T-helper 9 cell (primary cell): ENCODE measurements around the gene BCL2L14.
"Not testable (repeated sequence)": the region's sequence is repeated elsewhere in the genome, so short reads cannot be mapped to it uniquely, and the experiment has no call there.

Source experiments
- DNase-seq: peaks from one replicate; pipeline ENCODE4 v3.0.0-alpha.2; 2020

Gene BCL2L14

GRCh38 chr12:12110923-12111555 is 40.3 kb downstream of the BCL2L14 start:
- not testable (repeated sequence) for DNase-seq

DNA sequence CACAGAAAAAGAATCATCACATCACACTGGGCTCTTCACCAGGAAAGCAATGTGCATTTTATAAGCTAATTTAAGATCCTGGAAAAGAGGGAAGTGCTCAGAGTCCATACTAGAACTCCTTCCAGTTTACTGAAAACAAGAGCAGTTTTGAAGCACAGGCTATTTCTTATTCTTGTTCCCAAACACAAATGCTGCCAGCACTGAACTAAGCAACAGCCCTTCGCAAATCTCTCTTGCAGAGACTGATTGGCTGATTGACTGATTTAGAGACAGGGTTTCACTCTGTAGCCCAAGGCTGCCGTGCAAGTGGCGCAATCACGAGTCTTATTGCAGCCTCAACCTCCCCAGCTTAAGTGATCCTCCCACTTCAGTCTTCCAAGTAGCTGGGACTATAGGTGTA is 44.8 kb downstream of the BCL2L14 start:
- no peak for DNase-seq

- DNase-seq: no peak
Measured at GRCh38 chr12:12116677-12117076, 45.9 kb downstream of the BCL2L14 start.

DNA sequence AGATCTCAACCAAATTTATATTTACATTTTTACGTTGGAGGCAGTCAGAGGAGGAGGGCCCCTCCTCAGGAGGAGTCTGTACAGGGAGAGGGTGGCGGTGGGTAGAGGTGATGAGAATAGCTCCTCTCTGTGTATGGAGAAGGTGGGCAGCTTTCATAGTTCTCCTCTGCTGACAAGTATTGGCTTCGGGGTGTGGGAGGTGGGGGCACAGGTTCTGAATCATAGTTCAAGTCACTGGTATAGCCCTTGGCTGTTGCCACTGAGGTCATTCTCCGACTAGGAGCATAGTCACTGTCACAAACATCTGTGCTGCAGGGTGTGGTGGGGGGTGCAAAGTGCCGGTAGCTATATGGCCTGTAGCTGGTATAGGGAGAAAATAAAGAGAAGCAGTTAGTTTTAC is 50.3 kb downstream of the BCL2L14 start:
- no peak for DNase-seq

- DNase-seq: no peak
Measured at GRCh38 chr12:12123036-12123604, 52.4 kb downstream of the BCL2L14 start.

- DNase-seq: no peak
Measured at GRCh38 chr12:12126551-12126950, 55.8 kb downstream of the BCL2L14 start.

DNA sequence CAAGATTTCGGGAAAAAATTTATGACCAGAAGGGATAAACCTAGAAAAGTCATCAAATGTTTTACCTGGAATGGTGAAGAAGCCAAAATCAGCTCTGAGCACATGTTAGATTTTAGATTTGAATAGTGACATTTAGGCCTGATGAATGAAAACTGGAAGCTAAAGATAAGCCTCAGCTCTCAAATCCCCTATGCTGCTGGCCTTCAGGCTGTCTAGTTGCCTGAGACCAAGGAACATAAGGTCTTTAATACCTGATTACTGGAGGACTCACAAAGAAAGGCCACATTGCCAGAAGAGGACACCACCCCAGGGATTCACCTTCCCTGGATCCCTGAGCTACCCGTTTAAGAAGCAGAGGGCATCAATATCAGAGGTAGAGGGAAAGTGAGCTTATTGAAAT is 56.6 kb downstream of the BCL2L14 start:
- no peak for DNase-seq

DNA sequence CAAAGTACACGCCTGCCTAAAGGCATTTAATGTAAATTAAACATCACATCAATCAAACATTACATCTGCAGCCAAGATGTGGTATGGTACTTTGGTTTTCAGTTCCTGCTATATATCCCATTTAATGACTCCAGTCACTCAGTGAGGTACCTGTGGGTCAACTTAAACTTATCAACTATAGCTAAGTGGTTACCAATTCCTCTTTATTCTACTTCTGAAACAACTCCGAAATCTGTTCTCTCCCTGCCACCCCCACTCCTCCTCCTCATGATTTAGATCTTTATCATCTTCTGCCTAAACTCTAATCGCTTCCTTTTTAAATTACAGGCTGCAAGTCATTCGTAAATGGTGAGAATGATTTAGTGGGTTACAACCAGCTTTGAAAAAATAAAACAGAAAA is 57.9 kb downstream of the BCL2L14 start:
- DNase-seq: no peak

- DNase-seq: no peak
Measured at GRCh38 chr12:12133259-12133658, 62.5 kb downstream of the BCL2L14 start.

GRCh38 chr12:12133785-12134184 is 63.0 kb downstream of the BCL2L14 start:
- DNase-seq: no peak

DNA sequence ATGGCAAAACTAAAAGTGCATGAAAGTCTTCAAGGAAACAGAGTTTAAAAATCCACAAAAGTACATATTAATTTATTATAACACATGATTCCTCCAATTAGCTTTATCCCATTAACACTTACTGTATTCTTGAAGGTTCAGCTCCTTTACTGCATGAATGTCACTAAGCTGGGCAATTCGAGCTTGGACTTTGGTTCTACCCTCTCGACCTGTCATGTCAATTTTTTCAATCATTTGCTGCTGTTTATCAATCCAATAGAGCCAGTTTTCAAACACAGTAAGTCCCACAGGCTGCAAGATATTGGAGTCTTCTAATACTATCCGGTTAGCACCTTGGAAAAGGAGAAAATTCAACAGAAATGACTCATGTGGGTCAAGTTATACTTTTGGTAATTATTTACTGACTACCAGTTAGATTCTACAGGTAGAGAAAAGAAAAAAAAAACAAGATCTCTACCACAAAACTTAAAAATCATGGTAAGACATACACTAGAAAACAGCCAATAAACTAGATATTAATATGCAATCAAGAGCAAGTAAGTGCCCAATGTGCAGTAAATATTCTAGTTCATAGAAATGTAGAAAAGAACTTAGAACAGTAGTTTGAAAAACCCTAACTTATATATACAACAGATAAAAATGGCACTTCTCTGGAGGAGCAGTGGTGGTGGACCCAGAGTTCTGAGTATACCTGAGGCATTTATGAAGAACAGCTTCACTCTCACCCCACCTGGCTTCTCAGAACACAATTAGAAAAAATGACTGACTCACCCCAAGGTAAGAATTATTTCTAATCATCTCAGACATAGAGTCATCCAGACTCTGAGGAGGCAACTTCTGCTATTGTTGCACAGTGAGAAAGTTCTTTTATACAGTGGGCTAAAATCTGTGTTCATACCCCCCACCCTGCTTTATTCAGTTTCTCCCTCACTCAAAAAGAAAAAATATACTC is 67.7 kb downstream of the BCL2L14 start:
- DNase-seq: no peak

DNA sequence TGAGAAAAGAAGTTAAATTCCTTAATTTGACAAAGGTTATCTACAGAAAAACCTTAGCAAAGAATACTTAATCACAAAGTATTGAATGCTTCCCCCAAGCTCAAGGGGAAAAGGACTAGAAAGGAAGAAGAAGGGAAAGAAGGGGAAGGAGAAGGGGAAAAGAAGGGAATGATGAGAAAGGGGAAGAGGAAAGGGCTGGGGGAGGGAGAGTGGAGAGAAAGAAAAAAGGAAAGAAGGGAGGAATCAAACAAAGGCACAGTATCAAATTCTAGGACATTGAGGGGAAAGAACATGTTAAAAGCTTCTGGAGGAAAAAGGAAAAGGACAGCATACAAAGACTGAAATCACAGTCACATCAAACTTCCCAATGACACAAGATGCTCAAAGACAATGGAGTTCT is 70.3 kb downstream of the BCL2L14 start:
- DNase-seq: no peak

GRCh38 chr12:12144531-12144930 is 73.8 kb downstream of the BCL2L14 start:
- not testable (repeated sequence) for DNase-seq

DNA sequence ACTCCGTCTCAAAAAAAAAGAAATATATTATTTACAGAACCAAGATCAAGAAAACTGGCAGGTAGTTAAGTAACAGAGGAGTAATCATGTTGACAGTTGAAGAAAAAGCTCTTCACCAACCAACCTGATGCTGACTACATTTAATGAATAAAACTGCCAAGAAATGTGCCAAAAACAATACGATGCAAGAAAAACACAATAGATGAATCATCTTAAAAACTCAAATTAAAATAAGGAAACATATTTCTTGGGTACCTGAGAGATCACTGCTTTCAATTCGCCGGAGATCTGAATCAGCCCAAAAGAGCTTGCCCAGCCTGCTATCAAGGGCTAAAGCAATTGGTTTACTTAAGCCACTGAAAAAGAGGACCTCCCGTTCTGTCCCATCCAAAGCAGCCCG is 76.4 kb downstream of the BCL2L14 start:
- DNase-seq: no peak
